ENCODE measurements around the gene PPP4R3A. TPM values are rescaled to one million over a fixed set of nuclear protein-coding genes. Genes with fewer than 3 reads are reported as not detected.
A peak's percentile ranks its signal among the peaks of the same experiment; 100 is the strongest.

The PPP4R3A gene
- total and polyA plus RNA-seq, 10 of the 15 experiments (the other 5 are each of a cell fraction or from before 2014, with no cell fraction given): 19.4 to 97.8 (median 62.9) TPM

DNA sequence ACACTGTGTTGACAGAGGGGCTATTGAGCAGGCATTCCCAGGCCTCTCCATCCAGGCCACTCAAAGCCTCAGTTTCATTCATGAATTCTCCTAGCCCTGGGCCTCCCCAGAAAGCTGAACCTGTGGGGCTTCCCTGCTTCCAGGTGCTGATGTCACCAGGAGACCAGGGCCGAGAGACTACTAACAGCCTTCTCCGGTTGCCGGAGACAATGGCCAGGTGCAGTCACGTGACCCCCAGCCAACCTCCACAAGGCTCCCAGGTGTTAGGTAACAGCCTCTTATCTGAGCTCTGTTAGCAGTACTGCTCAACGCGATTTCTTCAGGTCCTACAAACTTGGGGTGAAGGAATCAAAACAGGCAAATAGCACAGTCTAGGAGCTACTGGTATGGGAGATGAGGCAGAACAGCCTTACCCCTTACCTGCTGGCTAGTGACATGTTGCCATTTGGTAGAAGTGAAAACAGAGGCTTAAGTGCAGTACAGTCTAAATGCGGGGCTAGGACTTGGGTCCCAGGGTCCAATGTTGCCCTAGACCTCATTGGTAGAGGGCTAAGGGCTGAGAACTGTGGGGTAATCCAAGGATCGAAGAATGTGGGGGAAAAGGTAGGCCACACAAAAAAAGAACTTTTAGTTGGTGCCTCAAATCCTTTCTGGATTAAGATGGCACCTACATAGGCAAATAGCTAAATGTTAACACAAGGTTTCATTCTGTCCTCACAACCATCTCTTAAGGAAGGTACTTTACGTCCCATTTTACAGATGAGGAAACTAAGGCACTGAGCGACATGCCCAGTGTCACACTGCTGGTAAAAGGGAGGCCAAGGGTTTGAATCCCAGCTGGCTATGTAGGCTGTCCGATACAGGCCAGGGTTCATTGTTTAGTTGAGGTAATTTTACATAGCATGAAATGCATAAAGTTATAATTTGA, 96.3 kb downstream of the PPP4R3A start:
- BruUV-seq (replicated peaks): no TSS peak
- Histone ChIP-seq H3K4me2 (ENCODE audit: control insufficient read depth, insufficient read depth) (peak overlapping the region; percentile 92), H3K4me1 (ENCODE audit: control insufficient read depth, insufficient read depth, low read length) (peaks cover 33% of the 10 kb centered on the region), H3K36me3 (ENCODE audit: control insufficient read depth in 2 of 2, insufficient read depth in 2 of 2, low read length in 1 of 2) (peaks cover 4 to 21% of the 10 kb centered on the region in 2 experiments; a peak in 3 of 4 replicates), H3K4me3 (peak overlapping the region; percentile 88), H2AFZ (ENCODE audit: control insufficient read depth, low read depth, low read length) (no peak overlapping the region), H3K79me2 (ENCODE audit: control insufficient read depth, insufficient read depth, low read length) (peaks cover 90% of the 10 kb centered on the region), H4K20me1 (ENCODE audit: control insufficient read depth, insufficient read depth) (no peaks in the 10 kb centered on the region), H3K27me3 (replicated peaks in 1 of 2; ENCODE audit: control insufficient read depth in 2 of 2, insufficient read depth in 2 of 2, low read length in 1 of 2) (no peaks in the 10 kb centered on the region), H3K9me3 (replicated peaks; ENCODE audit: control insufficient read depth, insufficient read depth, low read length) (no peaks in the 10 kb centered on the region), H3K9ac (ENCODE audit: control insufficient read depth, insufficient read depth, low read length) (peak overlapping the region; percentile 97), H3K27ac (ENCODE audit: control insufficient read depth, insufficient read depth) (peak overlapping the region; percentile 100)
- ChIA-PET RAD21 (ENCODE audit: unreplicated experiment) (interaction anchor here (1.4 to 10.0 kb wide), 9 partner anchors 14 to 95 kb away, joined by 5 to 236 read pairs (median 24); no protein-coding TSS in a partner anchor), CTCF (interaction anchor here (0.7 to 19.0 kb wide), 9 partner anchors 13 to 90 kb away, joined by 3 to 242 read pairs (median 35); no protein-coding TSS in a partner anchor), SMC1A (ENCODE audit: uncharacterized antibody, unreplicated experiment) (interaction anchor here (0.9 to 15.4 kb wide), 11 partner anchors 14 to 98 kb away, joined by 3 to 210 read pairs (median 11); no protein-coding TSS in a partner anchor), POLR2A (interaction anchor here (0.8 to 9.2 kb wide), 12 partner anchors 10 to 90 kb away, joined by 3 to 140 read pairs (median 6); no protein-coding TSS in a partner anchor)
- no peak for FAIRE-seq
- no peak for DNase-seq (ENCODE audit: low read depth, low spot score)
- in situ Hi-C loops (cut with MboI) (no loop called here), intact Hi-C loops (cut with micrococcal nuclease; ENCODE audit: unreplicated experiment) (no loop called here)
- WGBS (ENCODE audit: insufficient coverage, insufficient replicate concordance, low lambda C conversion rate, missing lambda C conversion rate): 73% methylated on average over 11 of the region's 11 CpGs
- TF ChIP-seq BHLHE40 (IDR thresholded peaks at IDR 0.05; ENCODE audit: borderline replicate concordance in 1 of 2, low read depth in 2 of 2, low read length in 1 of 2): peak in 1 of 2 experiments; percentile 82; a peak in 2 of 4 replicates
- peak; percentile 37; the same call in 1 of the 2 replicates for TF ChIP-seq ZNF217 (IDR thresholded peaks at IDR 0.05)
- no peak for TF ChIP-seq FOS (IDR thresholded peaks at IDR 0.05; ENCODE audit: borderline replicate concordance, extremely low read depth, insufficient read length)
- no peak for TF ChIP-seq KLF5 (IDR thresholded peaks at IDR 0.05; ENCODE audit: partially characterized antibody)
- TF ChIP-seq BCL11A (IDR thresholded peaks at IDR 0.05; ENCODE audit: low read depth, low read length): no peak
- TF ChIP-seq IKZF1 (conservative IDR thresholded peaks at IDR 0.05): peak; percentile 21; the same call in 1 of the 2 replicates
- peak; percentile 13 for TF ChIP-seq USF1 (IDR thresholded peaks at IDR 0.05; ENCODE audit: borderline replicate concordance, extremely low read length, insufficient read depth, low read depth, low read length)
- no peak for TF ChIP-seq EGR1 (IDR thresholded peaks at IDR 0.05; ENCODE audit: borderline replicate concordance in 1 of 2, low read depth in 2 of 2, low read length in 2 of 2)
- TF ChIP-seq, protein P1, sequence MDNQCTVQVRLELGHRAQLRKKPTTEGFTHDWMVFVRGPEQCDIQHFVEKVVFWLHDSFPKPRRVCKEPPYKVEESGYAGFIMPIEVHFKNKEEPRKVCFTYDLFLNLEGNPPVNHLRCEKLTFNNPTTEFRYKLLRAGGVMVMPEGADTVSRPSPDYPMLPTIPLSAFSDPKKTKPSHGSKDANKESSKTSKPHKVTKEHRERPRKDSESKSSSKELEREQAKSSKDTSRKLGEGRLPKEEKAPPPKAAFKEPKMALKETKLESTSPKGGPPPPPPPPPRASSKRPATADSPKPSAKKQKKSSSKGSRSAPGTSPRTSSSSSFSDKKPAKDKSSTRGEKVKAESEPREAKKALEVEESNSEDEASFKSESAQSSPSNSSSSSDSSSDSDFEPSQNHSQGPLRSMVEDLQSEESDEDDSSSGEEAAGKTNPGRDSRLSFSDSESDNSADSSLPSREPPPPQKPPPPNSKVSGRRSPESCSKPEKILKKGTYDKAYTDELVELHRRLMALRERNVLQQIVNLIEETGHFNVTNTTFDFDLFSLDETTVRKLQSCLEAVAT (IDR thresholded peaks at IDR 0.05): 0 out of 2 replicates have a peak, but pooled peaks have one; percentile 6
- TF ChIP-seq STAT1 (conservative IDR thresholded peaks at IDR 0.05): no peak
- no peak for TF ChIP-seq NR2C1 (IDR thresholded peaks at IDR 0.05)
- peak; percentile 11; the same call in 1 of the 2 replicates for TF ChIP-seq POLR2AphosphoS5 (IDR thresholded peaks at IDR 0.05; ENCODE audit: low read length)
- TF ChIP-seq, protein P2, sequence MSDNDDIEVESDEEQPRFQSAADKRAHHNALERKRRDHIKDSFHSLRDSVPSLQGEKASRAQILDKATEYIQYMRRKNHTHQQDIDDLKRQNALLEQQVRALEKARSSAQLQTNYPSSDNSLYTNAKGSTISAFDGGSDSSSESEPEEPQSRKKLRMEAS (IDR thresholded peaks at IDR 0.05; ENCODE audit: low read depth, low read length): no peak
- peak; percentile 86 for TF ChIP-seq RAD51 (IDR thresholded peaks at IDR 0.05)
- ATAC-seq: no peak

Data from GM12878 (cell line).